Esophagus muscularis mucosa (tissue), 4 donors: ENCODE results near the gene CPSF3.

Source experiments
- CTCF ChIP-seq, 3 experiments: fragments of 200-600 bp in 2 of 3; fragments of 450-650 bp in 1 of 3; sonication (generic) in 2 of 3; IDR thresholded peaks; one replicate each; pipeline ENCODE4 v1.5.1; 2017 to 2019; ENCODE audit warnings: antibody characterized with exemption in 3 of 3, mild to moderate bottlenecking in 2 of 3, moderate library complexity in 1 of 3
- EP300 ChIP-seq: sonication (generic); formaldehyde crosslinking; IDR thresholded peaks from one replicate; pipeline ENCODE4 v1.6.1; 2017; ENCODE audit warnings: antibody characterized with exemption
- POLR2A ChIP-seq: fragments of 450-650 bp; IDR thresholded peaks from one replicate; pipeline ENCODE4 v1.6.1; 2017; ENCODE audit warnings: antibody characterized with exemption, moderate library complexity, mild to moderate bottlenecking, low read depth

- TF ChIP-seq POLR2A (no peak), CTCF (IDR thresholded peaks at IDR 0.05) (no peak), EP300 (no peak)
Measured at GRCh38 chr2:9498210-9498609, 74.8 kb downstream of the CPSF3 start.
